Smooth muscle cell of the brain vasculature (primary cell): Measurements from ENCODE around the gene SETDB1.

Experiments
- DNase-seq: peaks from one replicate; pipeline ENCODE4 v3.0.0-alpha.2; 2012; ENCODE audit warnings: low read depth, low spot score

SETDB1 gene

DNA sequence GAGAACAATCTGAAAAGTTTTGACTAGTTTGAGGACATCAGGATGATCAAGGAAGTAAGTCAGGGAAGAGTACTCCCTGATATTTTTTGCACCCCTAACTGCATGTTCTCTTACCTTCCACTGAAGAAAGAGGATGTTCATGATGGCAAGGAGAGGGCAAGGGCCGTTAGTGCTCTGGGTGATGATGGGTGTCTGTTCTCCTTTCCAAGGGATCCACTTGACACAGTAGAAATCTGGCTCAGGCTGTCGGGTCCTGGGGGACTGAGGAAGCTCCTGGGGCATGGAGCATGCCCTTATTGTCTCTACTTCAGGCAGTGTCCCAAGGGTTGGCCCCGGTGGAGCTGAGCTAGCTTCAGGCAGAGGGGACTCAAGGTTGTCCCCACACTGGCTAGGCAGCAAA lies 75.9 kb downstream of the SETDB1 start:
- DNase-seq = no peak

- DNase-seq = no peak
Observed at GRCh38 chr1:151002611-151003010, 76.4 kb downstream of the SETDB1 start.

- DNase-seq = no peak
Observed at GRCh38 chr1:151003180-151003579, 77.0 kb downstream of the SETDB1 start.

DNA sequence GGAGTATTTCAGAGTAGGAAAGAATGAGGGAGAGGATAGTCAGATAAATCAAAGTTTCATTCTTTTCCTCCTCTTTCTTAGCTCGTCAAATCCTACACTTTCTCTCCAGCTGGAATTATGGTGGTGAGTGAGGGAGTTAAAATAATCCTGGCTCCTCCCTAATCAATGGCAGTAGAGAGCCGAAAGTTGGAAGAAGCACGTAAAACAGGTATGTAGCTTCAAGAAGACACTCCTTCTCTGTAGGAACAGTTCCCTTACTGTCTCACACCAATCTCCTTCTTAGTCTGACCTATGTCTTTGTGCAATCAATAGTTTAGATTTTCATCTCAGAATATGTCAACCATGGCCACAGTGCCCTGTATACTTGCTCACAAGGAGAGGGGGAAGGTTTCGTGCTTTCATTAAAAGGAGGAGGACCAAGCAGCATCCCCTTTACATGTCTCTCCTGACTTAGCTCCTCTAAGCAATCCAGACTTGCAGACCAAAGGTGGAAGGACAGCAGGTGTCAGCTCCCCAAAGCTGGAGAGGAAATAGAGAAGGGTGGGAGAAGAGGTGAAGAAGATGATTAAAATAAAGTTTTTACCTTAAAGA lies 79.7 kb downstream of the SETDB1 start:
- no peak for DNase-seq

- DNase-seq = peak; percentile 62
Observed at GRCh38 chr1:151006327-151007052, 80.3 kb downstream of the SETDB1 start, which contains the start of gene MINDY1. MINDY1 (minus strand) TSS chr1:151006902; CDS start chr1:151002617, 4,285 bp downstream.

DNA sequence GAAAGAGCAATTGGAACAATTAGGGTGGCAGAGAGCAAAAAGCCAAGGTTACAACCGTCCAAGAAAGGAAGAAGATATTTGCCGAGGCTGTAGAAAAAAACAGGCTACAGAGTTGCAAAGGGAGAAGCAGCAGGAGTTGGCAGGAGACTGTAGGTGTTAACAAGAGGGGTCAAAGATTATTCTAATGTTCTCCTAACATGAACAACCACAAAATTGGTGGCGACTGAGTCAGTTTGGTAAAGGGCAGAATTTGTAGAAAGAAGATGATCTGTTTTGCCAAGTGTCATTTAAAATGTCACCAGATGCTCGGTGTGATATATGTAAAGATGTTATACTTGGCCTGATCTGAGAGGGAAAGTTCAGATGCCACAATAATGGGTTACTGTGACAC lies 81.7 kb downstream of the SETDB1 start:
- DNase-seq = no peak

- peak; percentile 92 for DNase-seq
Observed at GRCh38 chr1:151008244-151009205, 82.4 kb downstream of the SETDB1 start, which contains the start of gene PRUNE1. PRUNE1 (plus strand) TSS chr1:151008449; CDS start chr1:151008633, 184 bp downstream.

- no peak for DNase-seq
Observed at GRCh38 chr1:151009206-151009587, 83.0 kb downstream of the SETDB1 start.

DNA sequence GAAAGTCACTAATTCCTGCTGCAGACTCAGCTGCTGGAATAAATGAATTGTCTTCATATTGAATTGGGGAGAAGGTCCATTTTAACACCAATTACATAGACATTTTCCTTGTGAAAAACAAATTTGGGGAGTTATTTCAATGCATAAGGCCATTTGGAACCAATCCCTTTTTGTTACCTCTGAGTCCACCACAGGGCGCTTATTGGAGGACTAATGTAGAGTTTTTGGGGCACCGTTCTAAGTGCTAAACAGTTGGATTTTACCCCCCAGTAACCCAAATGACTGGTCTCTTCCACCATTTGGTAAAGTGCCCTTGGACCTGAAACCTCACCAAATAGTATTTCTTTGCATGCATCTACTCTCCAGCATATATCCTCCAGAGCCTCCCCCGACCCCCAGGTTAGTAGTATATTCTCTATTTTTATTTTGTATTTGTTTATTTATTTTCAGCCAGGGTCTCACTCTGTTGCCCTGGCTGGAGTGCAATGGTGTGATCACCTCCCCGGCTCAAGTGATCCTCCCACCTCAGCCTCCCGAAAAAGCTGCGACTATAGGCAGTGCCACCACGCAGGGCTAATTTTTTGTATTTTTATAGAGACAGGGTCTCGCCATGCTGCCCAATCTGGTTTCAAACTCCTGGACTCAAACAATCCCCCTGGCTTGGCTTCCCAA lies 83.6 kb downstream of the SETDB1 start:
- no peak for DNase-seq

DNA sequence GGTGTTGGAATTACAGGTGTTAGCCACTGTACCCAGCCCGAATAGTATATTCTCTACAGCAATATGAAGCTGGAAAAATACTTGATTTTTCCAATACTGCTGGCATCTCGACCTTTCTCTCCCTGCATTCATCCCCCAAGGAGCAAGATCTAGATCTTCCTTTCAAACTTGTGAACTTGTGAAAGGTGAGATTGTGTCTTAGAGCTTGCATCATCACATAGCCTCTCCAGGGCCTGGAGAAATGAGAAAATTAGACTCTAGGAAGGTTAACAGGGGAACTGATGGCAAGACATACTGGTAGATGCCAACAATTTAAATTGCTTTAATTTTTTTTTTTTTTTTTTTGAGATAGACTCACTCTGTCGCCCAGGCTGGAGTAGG lies 84.2 kb downstream of the SETDB1 start:
- DNase-seq = no peak

- no peak for DNase-seq
Observed at GRCh38 chr1:151011154-151011850, 85.1 kb downstream of the SETDB1 start.

- DNase-seq = no peak
Observed at GRCh38 chr1:151012684-151013471, 86.7 kb downstream of the SETDB1 start.

DNA sequence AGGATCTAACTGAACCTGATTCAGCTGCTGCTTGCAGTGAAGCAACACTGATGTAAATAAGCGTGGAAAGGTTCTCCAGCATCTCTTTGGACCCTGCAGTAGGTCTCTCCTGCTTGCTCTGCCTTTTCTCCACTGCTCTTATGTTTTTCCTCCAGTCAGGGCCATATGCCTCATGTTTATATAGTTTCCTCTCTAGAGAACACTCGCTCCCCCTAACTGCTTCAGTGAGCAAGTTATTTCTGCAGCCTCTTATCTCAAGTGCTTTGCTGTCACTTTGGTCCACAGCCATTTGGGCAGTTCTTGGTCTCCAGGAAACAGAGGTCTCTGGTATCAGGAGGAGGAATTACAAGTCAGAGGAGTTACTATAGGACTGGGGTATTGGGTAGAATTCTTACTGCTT lies 87.4 kb downstream of the SETDB1 start:
- DNase-seq = no peak
